Suprapubic skin (tissue), 4 donors: ENCODE measurements around the gene FSIP1.

Source experiments
- POLR2A ChIP-seq, 2 donors: fragments of 450-650 bp; IDR thresholded peaks; one replicate each; pipeline ENCODE4 v1.6.1; 2017; ENCODE audit warnings: antibody characterized with exemption in 2 of 2, mild to moderate bottlenecking in 2 of 2, moderate library complexity in 2 of 2
- POLR2AphosphoS5 ChIP-seq, 3 donors: sonication (generic); formaldehyde crosslinking; IDR thresholded peaks; one replicate each; pipeline ENCODE4 v1.6.1; 2017; ENCODE audit warnings: antibody characterized with exemption in 3 of 3
- TF ChIP-seq, protein P1 (sequence below), 2 donors: fragments of 200-600 bp in 1 of 2; fragments of 450-650 bp in 1 of 2; sonication (generic) in 1 of 2; IDR thresholded peaks; one replicate each; pipeline ENCODE4 v1.5.1; 2016 to 2019; ENCODE audit warnings: antibody characterized with exemption in 2 of 2, mild to moderate bottlenecking in 1 of 2, moderate library complexity in 1 of 2

GRCh38 chr15:39554746-39555387, 227.8 kb downstream of the FSIP1 start:
- TF ChIP-seq, protein P1, sequence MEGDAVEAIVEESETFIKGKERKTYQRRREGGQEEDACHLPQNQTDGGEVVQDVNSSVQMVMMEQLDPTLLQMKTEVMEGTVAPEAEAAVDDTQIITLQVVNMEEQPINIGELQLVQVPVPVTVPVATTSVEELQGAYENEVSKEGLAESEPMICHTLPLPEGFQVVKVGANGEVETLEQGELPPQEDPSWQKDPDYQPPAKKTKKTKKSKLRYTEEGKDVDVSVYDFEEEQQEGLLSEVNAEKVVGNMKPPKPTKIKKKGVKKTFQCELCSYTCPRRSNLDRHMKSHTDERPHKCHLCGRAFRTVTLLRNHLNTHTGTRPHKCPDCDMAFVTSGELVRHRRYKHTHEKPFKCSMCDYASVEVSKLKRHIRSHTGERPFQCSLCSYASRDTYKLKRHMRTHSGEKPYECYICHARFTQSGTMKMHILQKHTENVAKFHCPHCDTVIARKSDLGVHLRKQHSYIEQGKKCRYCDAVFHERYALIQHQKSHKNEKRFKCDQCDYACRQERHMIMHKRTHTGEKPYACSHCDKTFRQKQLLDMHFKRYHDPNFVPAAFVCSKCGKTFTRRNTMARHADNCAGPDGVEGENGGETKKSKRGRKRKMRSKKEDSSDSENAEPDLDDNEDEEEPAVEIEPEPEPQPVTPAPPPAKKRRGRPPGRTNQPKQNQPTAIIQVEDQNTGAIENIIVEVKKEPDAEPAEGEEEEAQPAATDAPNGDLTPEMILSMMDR (IDR thresholded peaks at IDR 0.05): no peak
- no peak for TF ChIP-seq POLR2AphosphoS5 (IDR thresholded peaks at IDR 0.05)
- TF ChIP-seq POLR2A (IDR thresholded peaks at IDR 0.05): no peak
